NCI-H748 (cell line): ENCODE data around the gene PHYHD1.
"Not testable (repeated sequence)": the region's sequence is repeated elsewhere in the genome, so short reads cannot be mapped to it uniquely, and the experiment has no call there.

Experiments used
- DNase-seq: peaks from one replicate; lab custom pipeline; 2025; ENCODE audit not compliant: unreplicated experiment; lab: John Stamatoyannopoulos, UW

Gene PHYHD1

DNA sequence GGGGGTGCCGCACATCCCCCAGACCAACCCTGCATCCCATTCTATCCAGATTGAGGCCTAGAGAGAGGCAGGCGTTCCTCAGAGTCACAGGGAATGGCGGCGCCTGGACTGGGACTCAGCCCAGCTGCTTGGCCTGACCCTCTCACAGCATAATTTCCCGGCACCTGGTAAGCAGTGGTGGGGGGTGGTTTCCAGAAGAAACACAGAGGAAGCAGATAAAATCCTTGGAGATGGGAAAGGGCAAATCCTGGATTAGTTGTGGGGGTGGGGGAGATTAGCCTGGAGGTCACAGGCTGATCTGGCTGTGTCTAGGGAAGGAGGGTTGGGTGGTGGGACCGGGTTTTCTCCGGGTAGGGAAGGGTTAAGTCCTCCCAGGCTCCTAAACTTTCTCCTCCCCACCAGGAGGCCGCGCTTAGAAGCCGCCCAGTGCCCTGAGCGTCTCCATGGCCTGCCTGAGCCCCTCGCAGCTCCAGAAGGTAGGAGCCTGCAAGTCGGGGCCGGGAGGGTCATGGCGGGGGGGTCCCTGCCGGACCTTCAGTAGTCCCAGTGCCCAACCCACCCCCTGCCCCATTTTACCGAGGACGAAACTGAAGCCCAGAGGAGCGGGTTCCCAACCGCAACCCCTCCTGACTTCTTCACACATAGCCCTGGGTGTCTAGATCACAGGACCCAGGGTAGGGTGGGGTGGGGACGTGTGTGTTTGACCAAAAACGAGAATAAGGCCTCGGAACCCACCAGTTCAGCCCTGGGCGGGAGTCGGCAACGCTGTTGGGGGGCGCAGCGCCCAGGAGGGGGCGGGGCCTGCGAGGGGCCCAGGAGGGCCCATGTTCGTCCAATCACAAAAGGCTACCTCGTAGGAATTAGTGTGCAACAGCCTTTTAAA is 1.3 kb downstream of the PHYHD1 start:
- no peak for DNase-seq

DNA sequence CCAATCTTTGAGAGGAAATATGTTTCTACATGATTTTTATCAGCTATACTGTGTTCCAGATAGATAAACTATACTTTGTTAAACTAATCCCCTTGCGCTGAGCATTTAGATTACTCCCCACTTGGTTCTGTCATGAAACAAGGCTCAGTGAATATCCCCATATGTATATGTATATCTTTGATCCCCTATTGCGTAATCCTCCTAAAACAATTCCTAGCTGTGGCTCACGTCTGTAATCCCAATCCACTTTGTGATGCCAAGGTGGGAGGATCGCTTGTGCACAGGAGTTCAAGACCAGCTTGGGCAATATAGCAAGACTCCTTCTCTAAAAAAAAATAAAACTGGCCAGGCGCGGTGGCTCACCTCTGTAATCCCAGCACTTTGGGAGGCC is 2.7 kb downstream of the PHYHD1 start:
- DNase-seq = no peak

DNA sequence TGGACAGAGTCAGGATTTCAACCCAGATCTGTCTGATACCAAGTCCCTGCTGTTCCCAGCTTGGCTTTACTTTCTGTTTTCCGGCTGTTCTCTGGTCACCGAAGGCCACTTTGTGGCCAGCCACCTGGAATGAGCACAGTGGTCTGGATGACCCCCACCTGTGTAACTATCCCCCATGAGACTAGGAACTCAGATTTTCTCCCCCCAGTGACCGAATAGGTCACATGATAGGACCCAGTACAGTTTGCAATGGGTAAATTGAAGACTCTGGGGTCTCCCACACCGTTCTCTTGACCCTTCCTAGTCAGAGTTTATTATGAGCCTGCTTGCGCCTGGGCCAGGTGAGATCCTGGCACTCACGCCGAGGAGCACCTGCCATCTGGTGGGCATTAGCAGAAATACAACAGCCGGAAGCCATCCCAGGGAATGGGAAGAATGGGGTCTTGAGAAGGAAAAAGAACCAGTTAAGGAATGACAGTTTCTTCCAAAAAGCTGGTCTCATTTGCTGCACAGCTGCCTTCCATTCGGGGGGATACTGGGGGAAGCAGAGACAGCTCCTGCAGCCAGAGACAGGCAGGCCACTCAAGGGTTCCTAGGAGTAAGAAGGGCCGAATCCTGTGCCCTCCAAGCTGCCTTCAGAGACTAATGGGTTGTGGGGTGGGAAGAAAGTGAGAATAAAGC is 7.1 kb downstream of the PHYHD1 start:
- peak; percentile 62 for DNase-seq

DNA sequence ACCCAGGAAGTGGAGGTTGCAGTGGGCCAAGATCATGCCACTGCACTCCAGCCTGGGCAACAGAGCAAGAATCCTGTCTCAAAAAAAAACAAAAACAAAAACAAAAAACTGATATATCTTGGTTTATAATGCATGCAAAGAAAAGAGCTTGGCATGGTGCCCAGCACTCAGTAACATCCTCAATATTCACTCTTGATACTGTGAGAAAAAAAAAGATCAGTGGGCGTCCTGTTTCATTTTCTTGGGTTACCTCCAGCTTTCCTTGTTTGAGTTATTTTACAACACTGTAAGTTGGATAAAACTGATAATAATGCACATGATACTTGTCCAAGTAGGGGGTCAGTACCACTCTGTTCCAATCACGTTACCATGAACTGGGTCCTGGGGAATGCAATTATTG is 7.8 kb downstream of the PHYHD1 start:
- DNase-seq = no peak

GRCh38 chr9:128929560-128929959 is 8.8 kb downstream of the PHYHD1 start:
- no peak for DNase-seq

GRCh38 chr9:128933731-128934130 is 12.9 kb downstream of the PHYHD1 start:
- DNase-seq = no peak

DNA sequence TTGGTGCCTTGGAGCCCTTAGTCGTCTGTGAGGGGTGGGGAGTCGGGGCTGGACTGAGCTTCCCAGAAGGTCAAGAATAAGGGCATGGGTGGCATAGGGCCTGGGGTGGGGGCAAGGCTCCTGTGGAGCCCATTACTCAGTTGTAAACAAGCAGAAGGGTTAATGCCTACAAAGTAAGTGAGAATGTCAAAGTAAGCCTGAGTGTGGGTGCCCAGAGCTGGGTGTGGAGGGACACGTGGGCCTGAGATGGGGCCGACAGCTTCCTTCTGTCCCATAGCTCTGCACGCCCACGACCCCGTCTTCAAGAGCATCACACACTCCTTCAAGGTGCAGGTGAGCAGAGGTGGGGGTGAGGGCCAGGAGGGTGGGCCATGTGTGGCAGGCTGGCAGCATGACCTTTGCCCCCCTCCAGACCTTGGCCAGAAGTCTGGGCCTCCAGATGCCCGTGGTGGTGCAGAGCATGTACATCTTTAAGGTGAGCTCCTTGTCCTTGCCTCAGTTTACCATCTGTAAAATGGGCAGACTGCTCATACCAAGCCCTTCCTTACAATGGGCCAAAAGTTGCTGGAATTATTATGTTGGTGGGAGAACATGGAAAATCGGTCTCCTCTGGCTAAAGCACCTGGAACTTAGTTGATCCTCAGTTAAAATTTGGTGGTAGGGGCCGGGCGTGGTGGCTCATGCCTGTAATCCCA is 15.5 kb downstream of the PHYHD1 start:
- no peak for DNase-seq

DNA sequence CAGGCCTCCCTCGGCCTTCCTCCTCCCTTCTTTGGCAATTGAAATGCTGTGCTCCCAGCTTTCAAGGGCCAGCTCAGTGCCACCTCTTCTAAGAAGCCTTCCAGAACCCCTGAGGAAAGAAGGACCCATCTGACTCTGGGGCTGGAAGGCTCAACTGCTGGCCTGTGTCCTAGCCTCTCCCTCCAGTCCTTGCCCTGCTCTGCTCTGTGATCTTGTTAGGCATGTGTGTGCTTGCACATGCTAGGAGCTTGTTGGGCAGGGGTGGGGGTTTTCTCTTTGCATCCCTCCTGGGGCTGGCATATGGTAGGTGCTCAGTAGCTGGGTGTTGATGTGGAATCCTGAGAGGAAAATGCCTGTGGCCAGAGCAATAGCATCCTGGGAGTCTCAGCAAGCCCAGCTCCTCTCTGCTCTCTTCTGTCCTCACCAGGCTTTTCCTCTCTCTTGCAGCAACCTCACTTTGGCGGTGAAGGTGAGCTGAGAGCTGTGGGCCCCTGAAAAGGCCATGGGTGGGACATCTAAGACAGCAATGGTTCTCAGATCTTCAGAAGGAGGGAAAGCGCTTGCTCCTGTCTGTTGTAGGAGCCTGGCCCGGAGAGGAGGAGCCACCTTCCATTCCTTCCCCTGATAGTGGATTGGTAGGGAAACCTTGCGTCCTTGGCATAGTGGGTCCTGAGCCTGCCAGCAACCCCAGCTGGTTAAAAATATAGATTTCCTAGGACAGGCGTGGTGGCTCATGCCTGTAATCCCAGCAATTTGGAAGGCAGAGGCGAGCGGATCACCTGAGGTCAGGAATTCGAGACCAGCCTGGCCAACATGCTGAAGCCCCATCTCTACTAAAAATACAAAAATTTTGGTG is 16.8 kb downstream of the PHYHD1 start:
- DNase-seq = no peak

- no peak for DNase-seq
Measured at GRCh38 chr9:128940271-128940921, 19.6 kb downstream of the PHYHD1 start.

DNA sequence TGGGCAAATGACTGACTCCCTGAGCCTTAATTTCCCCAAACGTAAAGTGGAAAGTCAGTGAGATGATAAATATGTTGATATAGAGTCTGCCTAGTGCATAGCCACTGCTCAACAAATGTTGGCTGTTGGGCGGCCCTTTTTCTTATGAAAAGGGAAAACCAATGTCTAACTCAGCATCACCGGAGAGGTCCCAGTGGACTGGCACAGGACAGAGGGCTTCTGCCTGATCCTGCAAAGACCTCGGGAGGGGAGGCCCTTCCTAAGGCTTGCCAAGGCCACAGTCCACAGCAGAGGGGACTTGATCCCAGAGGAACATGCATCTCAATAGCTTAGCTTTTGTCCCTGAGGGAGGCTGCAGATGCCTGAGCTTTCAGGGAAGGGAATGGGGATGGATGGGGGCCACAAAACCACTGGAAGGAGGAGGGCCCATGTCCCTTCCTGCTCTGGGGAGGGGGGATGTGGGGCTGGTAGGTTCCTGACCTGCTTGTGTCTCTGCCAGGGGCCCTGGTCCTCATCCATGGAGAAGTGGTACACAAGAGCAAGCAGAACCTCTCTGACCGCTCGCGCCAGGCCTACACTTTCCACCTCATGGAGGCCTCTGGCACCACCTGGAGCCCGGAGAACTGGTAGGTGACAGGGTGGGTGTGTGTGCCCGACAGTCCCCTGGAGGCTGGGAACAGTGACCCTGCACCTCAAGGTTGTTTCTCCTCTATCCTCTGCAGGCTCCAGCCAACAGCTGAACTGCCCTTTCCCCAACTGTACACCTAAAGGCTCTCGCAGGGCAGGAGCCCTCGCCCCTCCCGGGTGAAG is 20.4 kb downstream of the PHYHD1 start:
- no peak for DNase-seq

- no peak for DNase-seq
Measured at GRCh38 chr9:128943832-128944620, 23.2 kb downstream of the PHYHD1 start.

DNA sequence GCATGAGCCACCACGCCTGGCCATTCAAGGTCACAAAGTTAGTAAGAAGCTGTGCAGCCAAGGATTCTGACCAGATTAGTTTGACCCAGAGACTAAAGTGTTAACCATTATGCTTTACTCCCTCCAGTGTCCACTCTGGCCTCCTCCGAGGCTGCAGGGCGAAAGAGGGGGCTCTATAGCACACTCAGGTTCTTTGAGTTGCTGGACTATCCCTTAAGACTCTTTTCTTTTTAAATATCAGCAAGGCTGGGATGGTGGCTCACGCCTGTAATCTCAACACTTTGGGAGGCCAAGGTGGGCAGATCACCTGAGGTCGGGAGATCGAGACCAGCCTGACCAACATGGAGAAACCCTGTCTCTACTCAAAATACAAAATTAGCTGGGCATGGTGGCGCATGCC is 24.2 kb downstream of the PHYHD1 start:
- not testable (repeated sequence) for DNase-seq

DNA sequence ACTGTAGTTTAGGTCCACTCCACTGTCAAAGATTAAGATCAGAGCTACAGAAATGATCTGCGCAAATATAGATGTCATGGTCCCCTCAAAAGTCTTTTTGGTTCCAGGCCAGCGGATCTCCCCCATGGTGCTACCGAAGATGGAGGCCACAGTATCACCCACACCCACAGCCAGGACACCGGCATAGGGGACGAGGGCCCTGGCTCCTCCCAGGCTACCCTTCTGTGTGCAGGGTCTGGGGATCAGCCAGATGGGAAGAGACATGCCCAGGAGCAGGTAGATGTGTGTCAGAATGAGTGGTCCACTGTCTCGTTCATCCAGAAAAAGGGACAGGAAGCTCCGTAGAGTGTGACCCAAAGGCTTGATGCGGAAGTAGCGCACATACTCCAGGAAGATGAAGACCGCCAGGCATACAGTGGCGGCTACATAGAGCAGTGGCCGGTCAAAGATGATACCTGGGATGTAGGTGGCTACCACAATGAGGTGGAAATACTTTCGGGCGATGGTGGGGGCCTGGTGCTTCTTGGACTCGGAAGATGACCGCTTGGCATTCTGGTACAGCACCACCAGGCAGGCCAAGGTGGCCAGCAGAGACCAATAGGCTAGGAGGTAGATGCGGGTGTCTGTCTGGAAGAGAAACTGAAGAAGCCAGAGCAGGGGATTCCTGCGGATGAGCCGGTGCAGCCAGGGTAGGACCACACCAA is 25.2 kb downstream of the PHYHD1 start:
- no peak for DNase-seq

GRCh38 chr9:128946571-128947276 is 25.9 kb downstream of the PHYHD1 start:
- DNase-seq = peak; percentile 56

- no peak for DNase-seq
Measured at GRCh38 chr9:128947277-128947526, 26.4 kb downstream of the PHYHD1 start.

DNA sequence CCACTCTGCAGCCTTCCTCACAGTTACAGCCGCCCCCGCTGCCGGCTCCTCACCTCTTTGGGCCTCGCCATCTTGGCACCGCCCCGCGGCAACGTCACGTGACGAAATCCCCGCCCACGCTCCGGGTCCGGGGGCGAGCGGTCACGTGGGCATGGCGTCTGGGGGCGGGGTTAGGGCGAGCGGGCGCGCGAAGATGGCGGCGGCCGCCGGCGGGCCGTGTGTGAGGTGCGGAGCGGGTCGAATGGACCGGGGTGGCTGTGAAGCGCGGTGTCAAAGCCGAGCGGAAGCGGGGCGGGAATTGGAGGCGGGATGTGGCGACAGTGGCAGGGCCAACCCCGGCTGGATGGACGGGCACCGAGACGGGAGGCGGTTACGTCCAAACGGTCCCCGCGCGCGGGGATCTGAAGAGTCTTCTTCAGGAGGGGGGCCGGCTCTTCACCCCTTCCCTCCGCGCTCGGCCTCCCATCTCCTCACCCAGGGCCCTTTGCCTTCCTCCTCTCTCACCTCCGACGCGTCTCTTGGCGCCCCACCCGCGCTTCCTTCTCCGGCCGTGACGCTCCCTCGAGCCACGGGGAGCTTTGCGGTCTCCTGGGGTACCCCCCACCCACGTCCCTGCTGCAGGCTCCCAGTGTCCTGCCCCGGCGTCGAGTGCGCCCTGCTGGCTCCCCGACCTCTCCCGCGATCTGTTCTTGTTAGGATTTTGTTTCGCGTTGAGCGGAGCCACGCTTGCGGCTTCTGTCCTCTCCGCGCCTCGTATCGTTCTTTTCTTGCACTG is 26.9 kb downstream of the PHYHD1 start, which contains the start of the genes DOLK and NUP188:
Gene DOLK, minus strand, starts transcription at position 77 of the 775 bp plus-strand sequence. CDS start 300 bp downstream, outside the sequence.
Gene NUP188, plus strand, starts transcription at position 173 of the 775 bp plus-strand sequence. Its CDS starts 21 bp downstream, at position 194.
- peak; percentile 93 for DNase-seq

GRCh38 chr9:128961403-128961802 is 40.6 kb downstream of the PHYHD1 start:
- DNase-seq = not testable (repeated sequence)
